Smooth muscle cell of the brain vasculature (primary cell): ENCODE results near the gene CCDC12.

Experiments used
- DNase-seq: peaks from one replicate; pipeline ENCODE4 v3.0.0-alpha.2; 2012; ENCODE audit warnings: low read depth, low spot score

CCDC12 gene

GRCh38 chr3:47007482-47008233 lies 31.1 kb upstream of the CCDC12 start:
- no peak for DNase-seq

DNA sequence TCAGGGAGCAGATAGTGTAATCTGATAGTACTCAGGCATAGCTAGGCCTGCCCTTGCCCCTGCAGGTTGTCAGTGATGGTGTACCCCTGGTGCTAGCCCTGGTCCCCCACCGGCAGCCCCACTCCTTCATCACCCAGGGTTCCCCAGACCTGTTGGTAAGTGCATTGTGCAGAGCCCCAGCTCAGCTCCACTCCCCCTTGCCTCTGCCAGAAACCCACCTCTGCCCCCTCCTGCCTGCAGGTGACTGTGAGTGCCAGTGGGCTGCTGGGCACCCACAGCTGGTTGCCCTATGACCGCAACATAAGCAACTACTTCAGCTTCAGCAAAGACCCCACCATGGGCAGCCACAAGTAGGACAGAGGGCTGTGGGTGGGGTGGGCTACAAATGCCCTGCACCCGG lies 30.5 kb upstream of the CCDC12 start:
- no peak for DNase-seq

- DNase-seq = no peak
Observed at GRCh38 chr3:47006145-47006651, 29.7 kb upstream of the CCDC12 start.

- DNase-seq = no peak
Observed at GRCh38 chr3:47005212-47006144, 28.9 kb upstream of the CCDC12 start.

GRCh38 chr3:47004369-47005211 lies 28.0 kb upstream of the CCDC12 start:
- DNase-seq = no peak

DNA sequence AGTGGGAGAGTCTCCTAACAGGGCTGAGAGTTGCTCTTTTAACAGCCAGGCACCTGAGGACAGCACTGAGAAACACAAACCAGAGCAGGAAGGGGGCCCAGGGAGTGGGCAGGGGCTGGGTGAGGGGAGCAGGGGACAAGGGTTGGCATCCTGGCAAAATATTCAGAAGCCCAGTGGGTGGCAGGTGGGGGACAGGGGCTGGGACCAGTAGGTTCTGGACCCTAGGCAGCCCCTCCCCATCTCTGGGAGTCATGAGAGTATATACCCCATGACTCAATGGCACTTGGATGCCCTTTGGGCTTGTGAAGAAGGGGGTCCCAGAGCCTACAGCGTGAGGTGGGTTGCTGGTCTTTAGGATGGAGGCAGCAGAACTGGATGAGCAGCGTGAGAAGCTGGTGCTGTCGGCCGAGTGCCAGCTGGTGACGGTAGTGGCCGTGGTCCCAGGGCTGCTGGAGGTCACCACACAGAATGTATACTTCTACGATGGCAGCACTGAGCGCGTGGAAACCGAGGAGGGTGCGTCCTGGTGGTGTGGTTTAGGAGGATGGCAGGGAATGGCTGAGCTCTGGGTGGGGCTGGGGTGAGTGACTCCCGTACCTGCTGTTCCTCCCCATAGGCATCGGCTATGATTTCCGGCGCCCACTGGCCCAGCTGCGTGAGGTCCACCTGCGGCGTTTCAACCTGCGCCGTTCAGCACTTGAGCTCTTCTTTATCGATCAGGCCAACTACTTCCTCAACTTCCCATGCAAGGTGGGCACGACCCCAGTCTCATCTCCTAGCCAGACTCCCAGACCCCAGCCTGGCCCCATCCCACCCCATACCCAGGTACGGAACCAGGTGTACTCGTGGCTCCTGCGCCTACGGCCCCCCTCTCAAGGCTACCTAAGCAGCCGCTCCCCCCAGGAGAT lies 27.2 kb upstream of the CCDC12 start:
- DNase-seq = no peak

DNA sequence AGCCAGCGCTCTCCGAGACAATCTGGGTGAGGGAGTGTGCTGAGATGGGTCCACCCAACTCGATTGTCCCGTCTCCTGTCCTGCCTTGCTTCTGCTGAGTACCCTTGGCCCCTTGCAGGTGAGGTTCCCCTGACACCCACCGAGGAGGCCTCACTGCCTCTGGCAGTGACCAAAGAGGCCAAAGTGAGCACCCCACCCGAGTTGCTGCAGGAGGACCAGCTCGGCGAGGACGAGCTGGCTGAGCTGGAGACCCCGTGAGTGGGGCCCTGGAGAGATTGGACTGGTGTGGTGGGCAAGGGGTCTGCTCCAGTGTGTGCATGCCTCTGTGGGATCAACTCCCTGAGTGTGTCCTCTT lies 26.5 kb upstream of the CCDC12 start:
- no peak for DNase-seq

- no peak for DNase-seq
Observed at GRCh38 chr3:47002171-47003055, 25.9 kb upstream of the CCDC12 start.

DNA sequence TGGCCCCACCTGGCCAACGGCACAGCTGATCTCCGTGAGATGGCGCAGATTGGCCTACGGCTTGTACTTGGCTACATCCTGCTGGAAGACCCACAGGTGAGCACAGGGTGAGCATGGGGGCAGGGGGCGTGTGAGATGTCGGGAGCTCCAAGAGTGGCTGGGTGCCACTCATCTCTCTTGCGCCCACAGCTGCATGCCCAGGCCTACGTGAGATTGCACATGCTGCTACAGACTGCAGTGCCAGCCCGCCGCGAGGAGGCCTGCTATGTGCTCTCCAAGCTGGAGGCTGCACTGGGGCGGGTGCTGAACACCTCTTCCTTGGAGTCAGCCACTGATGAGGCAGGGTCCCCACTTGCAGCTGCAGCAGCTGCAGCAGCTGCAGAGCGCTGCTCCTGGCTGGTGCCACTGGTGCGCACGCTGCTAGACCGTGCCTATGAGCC lies 25.2 kb upstream of the CCDC12 start:
- DNase-seq = no peak

DNA sequence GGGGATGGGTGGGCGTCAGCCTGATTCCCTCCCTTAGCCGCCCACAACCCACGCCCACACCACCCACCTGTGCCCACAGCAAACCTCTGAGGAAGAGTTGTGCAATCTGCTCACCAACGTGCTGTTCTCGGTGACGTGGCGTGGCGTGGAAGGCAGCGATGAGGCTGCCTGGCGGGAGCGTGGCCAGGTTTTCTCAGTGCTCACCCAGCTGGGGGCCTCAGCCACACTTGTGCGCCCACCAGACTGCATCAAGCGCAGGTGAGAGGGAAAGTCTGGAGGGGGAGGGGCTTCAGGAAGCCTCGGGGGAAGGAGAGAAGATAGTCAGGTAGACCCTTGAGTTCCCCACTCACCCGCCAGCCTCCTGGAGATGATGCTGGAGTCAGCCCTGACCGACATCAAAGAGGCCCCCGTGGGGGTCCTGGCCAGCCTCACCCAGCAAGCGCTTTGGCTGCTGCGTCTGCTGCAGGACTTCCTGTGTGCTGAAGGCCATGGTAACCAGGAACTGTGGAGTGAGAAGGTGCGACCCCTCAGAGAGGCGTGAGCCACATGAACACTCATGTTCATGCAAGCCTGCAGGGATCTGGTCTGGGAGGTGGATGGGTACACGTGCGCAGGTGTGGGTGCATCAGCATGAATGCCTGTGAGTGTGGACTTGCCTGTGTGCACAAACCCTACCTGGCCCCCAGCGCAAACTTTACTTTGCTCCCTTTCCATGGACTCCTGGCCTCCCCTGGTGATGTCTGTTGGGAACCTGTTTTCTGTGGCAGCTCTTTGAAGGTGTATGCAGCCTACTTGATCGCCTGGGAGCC lies 24.6 kb upstream of the CCDC12 start:
- DNase-seq = no peak

- DNase-seq = no peak
Observed at GRCh38 chr3:47000198-47000815, 23.8 kb upstream of the CCDC12 start.

DNA sequence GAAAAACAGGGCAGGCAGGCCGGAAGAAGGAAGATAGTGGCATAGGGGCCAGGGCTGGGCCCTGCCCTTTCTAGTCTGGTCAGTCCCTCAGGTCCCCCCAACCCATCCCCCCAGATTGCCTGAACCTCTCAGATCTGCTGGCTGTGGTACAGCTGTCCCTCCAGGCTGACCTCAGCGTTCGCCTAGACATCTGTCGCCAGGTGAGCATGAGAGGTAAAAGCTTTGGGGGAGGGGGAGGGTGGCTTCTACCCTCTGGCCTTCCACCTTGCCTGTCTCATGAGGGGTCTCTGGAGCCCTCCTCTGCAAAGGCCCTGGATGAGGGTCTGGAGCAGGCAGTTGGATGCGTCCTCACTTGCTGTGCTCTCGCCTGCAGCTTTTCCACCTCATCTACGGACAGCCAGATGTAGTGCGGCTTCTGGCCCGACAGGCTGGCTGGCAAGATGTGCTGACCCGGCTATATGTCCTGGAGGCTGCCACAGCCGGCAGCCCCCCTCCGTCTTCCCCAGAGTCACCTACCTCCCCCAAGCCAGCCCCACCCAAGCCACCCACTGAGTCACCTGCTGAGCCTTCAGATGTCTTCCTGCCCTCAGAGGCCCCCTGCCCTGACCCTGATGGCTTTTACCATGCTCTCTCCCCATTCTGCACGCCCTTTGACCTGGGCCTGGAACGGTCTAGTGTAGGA lies 23.1 kb upstream of the CCDC12 start:
- no peak for DNase-seq

GRCh38 chr3:46998852-46999515 lies 22.4 kb upstream of the CCDC12 start:
- DNase-seq = no peak

DNA sequence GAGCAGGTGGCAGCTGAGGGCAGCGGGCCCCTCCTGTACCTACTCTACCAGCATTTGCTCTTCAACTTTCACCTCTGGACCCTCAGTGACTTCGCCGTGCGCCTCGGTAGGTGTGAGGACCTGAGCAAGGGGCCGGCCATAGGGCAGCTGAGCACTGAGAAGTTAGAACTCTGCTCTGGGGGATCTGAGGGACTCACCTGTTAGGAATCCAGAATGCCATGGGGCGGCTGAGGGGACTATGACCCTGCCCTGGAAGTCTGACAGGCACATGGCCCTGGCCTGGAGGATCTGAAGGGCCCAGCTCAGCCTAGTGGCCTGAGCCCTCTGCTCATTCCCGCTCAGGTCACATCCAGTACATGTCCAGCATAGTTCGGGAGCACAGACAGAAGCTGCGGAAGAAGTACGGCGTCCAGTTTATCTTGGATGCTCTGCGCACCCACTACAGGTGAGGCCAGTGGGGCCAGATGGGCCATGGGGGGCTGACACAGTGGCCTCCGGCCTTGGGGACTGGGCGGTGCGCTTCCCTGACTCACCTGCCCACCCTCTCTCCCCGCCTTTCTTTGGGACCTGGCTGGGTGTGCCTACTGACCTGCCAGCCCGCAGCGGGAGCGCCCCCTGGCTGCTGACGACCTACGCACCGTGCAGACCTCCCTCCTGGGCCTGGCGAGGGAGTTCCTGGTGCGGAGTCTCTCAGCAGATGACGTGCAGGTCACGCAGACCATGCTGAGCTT lies 21.7 kb upstream of the CCDC12 start:
- DNase-seq = no peak

GRCh38 chr3:46997453-46998091 lies 21.0 kb upstream of the CCDC12 start:
- DNase-seq = no peak
